Measurements from ENCODE around the gene KLHDC9.

Gene KLHDC9

DNA sequence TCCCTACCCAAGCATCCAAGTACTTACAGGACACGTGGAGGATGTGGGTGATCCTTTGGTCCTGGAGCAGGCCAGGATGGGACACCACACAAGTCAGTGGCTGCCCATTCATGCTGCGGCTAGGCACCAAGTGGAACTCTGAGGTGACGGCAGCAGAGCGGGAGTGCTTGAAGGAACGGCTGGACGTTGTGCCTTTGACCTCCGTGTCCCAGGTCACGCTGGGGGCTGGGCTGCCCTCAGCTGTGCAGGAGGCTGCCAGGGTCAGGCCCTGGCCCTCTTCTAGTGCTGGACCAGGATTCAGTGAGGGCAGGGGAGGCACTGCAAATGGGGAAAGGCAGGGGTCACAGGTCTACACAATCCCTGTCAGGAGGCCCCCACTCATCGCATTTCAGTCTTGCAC lies 20.7 kb upstream of the KLHDC9 start:
- no peak for DNase-seq

DNA sequence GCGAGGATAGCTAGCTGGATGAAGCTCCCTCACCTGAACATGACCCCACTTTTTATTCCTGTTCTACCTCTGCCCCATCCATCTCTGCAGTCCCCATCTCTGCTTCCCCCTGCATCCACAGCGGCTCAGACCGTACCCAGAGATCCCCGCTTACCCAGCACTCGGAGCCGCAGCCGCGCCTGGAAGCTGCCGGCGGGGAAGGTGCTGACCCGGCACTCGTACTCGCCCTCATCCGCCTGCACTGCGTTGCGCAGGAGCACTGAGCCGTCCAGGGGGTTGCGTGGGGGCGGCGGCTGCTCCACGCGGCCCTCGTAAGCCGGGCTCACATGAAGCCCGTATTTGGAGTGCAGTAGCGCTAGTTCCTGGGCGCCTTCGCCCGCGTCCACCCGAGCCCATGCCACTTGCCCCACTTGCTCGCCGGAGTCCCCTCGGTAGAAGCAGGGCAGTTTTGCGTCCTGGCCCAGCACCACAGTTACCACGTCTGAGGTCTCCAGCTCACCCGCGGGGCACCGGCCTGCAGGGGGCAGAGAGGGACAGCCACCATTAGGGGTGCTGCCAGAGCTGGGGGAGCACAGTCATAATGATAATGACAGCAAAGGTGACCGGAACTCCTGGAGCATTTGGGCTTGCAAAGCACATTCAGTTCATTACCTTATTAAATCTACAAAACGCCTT lies 18.6 kb upstream of the KLHDC9 start:
- DNase-seq, result no peak

DNA sequence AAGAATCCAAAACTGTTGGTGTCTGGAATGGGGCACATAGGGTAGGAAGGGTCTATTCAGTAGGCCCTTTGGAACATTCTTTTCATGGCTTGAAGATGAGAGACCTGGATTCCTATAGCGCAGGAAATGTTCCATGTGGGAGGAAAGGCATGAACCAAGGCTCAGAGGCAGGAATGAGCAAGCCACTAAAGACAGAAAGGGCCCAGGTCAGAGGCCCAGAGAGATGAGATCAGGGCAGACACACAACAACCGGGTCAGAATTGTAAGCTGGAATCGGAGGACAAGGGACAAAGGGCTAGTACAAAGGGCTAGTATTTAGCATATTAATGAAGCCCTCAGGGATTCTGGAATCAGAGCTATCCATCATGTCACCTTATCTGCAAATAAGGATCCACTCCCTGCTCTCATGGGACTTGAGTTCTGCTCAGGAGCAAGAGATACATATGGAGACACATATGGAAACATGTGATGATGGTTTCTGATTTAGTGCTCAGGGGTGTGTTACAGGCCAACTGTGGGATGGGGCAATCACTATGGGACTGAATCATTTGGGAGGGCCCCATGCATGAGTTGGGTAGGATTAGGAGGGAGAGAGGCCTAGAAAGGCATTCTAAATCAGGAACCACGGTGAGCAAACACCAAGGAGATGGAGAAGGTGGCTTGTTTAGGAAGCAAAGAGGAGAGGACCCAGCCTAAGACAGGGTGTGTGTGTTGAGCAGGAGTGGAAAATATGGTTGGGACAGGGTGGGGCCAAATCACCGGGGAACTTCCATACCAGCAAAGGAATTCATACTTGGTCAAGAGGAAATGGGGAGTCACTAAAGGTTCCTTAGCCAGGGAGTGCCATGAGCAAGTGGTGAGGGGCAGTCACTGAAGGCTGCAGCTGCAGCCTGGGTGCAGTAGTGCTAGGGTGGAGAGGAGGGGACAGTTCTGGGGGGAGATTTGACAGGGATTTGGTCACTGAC lies 17.4 kb upstream of the KLHDC9 start:
- no peak for DNase-seq

DNA sequence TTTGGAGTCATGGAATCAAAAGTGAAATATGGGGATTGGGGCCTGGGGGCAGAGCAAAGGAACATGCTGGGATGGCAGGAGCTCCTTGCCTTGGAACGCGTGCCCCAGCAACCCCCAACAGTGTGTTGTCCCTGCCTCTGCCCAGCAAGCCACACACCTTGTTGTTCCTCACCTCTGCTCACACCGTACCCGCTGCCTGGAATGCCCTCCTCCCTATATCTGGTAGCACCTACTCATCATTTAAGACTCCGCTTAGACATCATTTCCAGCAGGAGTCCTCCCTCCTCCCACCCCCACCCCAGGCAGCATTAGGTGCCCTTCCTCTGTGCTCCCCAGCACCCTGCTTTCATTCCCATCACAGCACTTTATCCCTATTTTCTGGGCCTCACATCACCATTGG lies 16.6 kb upstream of the KLHDC9 start:
- DNase-seq, result no peak

DNA sequence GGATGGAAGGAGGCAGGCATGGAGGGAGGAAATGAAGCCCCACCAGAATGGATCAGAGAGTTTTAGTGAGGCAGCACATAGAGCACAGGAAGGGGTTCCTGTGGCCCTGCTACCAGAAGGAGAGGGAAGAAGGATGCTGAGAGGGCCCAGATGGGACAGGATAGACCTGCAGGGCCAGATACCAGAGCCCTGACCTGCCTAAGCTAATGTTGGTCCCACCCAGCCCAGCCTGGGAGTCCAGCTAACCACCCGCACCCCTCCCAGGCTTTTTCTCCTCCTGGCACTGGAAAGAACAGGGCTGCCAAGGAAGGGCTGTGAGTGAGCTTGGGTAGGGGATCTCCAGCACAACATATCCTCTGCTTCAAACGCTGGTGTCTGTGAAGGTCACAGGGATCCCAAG lies 15.7 kb upstream of the KLHDC9 start:
- no peak for DNase-seq

DNA sequence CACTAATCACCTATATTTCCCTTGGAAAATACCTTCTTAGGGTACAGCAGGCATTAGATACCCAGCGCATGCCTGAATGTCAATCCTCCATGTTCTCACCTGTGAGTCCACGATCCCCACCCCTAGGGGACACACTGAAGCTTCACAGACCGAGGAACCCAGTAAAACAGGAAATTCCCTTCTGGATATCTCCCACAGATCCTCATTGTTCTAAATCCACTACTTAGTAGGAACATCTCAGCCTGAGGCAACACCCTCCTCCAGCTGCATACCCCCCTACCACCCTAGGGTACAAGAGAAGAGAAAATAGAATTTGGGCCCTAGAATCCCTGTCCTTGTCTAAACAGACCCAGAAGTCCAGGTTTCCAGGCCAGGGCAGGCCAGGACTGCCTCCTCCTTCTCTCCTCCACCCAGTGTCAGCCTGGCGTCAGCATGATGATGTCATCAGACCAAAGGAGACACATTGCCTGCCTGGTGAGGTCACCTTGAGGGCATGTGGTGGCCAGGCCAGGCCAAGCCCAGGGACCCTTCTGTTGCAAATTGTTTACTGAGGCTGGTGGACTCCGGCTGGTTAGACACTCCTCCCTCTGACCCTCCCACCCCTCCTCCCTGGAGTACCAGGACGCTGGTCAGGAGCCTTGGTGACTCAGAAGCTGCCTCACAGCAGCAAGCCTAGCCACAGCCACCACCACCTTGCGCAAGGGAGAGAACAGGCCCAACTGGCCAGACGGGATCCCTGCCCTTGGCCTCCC lies 15.0 kb upstream of the KLHDC9 start:
- DNase-seq, result no peak

DNA sequence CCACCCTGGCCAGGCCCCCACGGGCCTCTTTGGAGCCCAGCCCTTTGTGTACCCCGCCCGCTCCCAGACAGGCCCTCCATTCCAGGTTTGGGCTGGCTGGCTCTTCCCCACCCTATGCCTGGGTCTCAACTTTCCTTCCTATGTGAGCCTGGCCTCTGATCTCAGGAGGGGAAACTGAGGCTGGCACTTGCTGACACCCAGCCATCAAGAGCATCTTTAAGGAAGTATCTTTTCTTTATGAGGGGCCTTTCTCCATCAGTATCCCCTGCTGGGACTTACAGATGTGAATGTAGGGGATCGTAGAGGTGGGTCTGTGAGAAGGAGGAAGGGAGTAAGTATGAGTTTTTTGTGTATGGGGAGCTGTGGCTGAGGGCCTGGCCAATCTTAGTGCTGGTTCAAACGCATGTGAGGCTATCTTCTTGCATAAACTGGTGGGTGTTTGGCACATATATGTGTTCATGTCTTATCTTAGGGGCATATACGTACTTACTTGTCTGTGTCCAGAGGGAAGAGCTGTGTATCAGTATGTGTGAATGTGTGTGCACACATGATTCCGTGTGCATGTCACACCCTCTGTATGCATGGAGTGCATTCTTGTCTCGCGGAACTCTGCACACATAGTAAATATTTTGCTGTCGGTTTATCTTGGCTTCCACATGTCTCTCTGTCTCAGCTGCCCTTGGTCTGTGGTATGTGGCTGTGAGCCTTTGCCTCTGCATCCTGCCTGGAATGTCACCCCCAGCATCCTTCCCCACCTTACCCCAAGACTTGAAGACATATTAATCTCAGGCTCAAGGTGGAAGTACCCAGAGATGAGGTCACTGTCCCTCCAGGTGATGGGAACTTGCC lies 14.2 kb upstream of the KLHDC9 start:
- no peak for DNase-seq

DNA sequence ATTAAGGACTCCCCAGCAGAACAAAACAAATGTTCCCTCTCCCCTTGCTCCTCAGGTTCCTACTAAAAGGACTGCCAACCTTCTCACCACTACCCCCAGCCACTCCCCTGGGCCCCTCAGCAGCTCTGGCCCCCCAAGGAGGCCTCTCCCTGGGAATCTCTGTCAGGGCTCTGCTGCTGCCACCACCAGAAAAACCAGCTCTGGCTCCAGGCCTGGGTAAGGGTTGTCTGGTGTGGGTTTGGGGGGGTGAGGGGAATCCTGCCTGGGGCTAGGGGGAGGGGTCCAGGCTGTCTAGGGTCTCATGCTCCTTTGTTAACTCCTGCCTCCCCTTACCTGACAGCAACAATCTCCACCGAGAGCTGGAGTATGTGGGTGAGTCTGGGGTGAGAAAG lies 13.6 kb upstream of the KLHDC9 start:
- no peak for DNase-seq

DNA sequence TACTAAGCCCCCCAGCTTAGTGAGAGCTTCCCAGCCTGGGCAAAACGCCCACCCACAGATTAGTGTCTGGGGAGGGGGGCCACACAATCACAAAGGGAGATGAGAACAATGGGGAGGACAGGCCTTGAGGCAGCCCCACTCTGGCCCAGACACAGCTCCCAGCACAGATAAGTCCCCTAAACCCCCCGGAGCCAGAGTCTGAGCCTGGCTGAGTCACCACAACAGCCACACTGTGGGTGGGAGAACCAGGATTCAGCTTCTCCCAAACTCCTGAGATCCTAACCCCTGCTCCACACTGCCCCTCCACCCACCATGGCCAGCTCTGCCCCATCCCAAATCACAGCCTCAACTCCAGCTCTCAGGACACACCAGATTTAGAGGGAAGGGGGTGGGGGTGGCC lies 13.0 kb upstream of the KLHDC9 start:
- DNase-seq, result no peak

DNA sequence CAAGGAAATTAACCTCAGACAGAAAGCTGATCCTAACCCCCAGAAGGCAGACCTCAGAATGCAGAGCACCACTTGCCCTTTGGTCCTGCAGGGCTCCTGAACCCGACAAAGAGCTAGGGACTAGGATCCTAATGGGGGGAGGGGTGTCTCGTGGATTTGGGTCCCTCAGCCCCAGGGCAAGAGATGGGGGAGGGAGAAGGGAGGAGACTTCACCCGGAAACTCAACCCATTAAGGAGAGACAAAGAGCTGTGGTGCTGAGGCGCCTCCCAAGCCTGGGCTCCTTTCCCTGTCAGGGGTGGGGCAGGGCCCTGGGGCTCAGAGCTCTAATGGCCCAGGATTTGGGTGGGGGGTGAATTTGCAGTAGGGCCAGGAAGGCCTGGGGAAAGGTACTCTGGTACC lies 11.7 kb upstream of the KLHDC9 start:
- no peak for DNase-seq

DNA sequence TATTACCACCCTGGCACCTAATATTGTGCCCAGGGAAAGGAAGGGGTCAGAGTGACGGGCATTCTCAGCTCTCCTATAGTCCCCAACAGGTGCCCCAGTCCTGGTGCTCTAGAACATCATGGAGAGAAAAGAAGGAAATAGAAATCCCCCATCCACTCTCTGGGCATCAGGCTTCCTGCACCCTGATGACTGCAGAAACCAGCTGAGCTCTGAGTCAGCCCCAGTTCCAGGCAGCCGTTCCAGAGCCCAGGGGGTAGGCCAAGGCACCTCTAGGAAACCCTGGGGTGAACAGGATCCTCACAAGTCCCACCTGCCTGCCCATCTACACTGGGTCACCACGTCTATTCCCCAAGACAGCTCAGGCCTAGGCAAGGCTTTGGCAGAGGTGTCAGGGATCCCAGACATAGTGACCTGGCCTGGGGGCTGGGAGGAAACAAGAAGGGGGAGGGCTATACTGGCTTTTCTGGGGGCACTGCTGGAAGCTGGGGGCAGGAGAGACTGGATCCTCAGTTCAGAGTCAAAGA lies 9.5 kb upstream of the KLHDC9 start:
- DNase-seq, result no peak

DNA sequence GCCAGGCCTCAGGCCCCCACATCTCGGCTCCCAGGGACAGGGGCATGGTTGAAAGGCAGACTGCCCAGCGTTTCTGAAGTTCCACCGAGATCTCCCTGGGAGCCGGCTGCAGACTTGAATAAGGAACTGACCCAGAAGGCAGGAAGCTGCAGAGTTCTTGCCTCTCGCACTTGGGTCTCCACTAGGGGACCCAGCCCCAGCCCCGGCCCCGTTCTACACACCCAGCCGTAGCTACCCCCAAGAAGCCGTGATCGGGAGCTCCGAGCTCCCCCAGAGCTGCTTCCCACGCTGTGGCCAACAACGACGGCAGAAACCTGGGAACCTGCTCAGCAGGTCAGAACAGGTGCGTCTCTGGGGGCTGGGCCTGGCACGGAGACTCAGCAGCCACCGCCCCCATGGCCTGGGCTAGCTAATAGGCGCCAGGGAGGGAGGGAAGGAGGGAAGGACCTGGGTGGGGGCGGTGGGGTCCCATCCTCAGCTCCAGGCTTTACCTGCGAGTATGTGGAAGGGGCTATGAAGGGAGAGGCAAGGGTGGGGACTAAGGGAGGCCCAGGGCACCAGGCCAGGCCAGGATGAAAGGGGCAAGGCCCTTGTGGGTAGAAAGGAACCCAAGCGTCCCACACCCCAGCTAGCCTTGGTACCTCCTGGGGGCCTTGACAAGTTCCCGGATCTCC lies 8.8 kb upstream of the KLHDC9 start, which contains the start of gene NECTIN4:
Gene NECTIN4 (minus strand): TSS at position 308 of the 674 bp plus-strand sequence. CDS start 262 bp downstream, at position 46.
- no peak for DNase-seq

DNA sequence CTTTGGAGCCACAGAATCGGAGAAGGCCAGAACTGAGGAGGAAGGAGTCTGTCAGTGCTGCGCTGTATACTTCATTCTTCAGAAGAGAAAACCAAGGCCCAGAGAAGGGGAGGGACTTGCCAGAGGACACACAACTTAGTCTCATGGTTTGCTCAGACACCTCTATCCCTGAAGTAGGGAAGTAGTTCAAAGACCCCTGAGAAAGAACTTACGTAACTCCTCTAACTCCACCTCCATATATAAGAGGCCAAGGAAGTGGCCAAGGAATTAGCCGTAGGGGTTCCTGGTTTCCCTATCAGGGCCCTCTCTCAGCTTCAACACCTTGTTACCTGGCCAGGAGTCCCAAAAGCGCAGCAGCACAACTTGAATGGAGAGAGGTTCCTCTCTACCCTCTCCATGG lies 8.2 kb upstream of the KLHDC9 start:
- no peak for DNase-seq

DNA sequence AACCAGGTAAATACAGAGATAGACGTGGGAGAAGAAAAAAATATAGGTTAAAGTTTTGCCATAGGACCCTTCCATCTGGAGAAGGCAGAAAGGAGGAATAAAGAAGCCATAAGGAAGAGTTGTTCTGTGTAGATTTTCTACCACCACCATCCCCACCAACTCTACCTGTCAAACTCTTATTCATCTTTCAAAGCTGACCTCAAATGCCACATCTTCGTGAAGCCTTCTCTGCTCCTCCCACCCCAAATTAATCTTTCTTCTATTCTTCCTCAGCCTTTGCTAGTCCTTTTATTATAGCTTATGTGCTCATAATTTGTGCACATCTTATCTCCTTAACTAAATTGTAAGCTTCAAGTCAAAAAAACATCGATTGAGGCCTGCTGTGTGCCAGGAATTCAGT lies 7.5 kb upstream of the KLHDC9 start:
- no peak for DNase-seq

DNA sequence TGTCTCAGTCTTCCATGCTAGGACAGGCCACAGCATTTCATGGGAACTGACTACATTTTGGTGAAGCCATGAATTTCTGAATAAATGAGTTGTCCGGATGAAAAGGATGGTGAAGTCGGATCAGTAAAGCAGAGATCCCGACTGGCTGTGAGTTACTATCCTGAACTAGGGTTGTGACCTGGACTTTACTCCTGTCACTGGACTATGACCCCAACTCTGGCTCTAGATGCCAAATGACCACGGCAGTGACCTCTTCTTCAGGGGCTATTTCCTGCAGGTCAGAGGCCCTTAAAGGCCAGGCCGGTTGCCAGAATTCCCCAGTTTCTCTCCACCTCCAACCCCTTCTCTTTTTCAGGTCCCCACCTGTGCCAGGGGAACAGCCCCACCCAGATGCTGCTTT lies 7.1 kb upstream of the KLHDC9 start:
- DNase-seq, result no peak

DNA sequence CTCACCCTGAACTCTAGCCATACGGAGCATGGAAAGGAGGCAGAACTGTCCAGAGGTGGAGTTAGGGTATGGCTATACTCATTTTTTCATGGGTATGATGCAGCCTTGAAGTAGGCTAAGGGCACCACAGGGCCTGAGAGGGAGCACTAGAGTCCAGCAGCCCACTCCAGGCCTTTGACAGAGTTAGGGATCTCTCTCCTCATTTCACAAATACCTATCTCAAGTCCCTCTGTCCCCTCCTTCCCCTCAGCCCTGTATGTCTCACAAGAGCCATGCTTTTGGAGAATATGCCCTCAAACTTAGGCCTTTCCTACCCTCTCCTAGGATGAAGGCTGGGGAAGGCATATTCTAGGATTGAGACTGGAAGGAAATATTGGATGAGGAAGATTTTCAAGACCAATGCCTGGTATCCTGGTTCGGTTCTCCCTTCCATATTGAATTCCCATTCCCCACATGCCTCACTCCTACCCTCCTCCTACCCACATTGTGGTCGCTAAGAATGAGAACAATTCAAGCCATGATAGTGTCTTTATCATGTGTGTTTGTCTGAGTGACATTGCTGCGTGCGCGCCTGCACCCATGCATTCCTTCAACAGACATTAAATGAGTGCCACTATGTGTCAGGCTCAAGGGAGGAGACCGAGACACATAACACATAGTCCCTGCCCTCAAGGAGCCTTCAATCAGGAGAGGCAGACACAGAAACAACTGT lies 6.2 kb upstream of the KLHDC9 start:
- DNase-seq, result no peak

DNA sequence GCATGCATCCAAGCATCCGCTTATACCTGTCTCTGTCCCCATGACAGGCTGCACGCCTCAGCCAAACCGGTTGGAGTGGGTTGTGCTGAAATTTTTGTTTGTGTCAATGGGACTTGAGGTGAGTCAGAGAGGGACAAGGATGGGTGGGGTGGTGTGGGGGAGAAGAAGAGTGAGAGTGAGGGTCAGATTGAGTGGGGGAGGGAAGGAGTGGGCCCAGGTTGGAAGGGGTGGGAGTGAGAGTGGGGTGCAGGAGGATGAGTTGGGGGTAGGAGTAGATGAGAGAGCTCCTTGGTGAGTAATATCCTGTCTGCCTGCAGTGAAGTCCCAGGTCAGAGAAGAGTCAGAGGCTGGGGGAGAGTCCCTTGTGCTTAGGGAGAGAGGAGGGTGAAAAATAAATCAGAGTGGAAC lies 5.5 kb upstream of the KLHDC9 start:
- DNase-seq, result no peak

DNA sequence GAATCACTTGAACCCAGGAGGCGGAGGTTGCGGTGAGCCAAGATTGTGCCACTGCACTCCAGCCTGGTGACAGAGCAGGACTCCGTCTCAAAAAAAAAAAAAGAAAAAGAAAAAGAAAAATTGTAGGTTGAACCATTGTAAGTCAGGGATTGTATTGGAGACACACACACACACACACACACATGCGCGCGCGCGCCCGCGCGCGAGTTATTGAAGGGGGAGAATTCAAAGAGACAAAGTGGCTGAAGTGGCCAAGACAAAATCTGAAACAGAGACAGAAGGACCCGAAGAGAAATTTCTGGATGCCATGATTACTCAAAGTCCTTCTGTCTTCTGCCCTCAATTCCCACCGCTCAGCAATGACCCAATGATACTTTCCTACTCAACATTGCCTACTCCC lies 3.7 kb upstream of the KLHDC9 start:
- DNase-seq, result no peak

DNA sequence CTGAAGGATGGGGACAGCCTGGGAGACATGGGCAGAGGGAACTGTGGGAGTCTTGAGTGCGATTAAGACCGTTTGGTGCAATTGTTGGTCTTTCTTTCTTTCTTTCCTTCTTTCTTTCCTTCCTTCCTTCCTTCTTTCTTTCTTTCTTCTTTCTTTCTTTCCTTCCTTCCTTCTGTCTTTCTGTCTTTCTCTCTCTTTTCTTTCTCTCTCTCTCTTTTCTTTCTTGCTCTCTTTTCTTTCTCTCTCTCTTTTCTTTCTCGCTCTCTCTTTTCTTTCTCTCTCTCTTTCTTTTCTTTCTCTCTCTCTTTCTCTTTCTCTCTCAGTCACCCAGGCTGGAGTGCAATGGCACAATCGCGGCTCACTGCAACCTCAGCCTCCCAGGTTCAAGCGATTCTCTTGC lies 2.9 kb upstream of the KLHDC9 start:
- no peak for DNase-seq

DNA sequence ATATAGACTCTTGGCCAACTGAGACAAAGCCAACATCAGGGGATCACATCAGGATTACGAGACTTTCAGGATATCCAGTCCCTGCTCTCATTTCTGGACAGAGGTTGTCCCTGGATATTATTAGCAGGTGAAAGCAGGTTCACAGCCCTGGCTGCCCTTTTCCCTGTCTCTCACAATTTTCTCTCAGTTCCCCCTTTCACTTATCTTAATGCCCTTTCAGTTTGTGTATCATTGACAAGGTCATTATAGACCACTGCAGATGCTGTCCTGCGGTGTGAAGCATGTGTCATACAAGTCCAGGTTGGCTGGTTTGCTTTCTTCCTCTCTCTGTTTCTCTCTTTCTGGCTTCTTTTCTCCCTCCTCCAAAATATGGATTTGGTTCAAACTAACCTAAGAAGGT lies 2.1 kb upstream of the KLHDC9 start:
- no peak for DNase-seq

DNA sequence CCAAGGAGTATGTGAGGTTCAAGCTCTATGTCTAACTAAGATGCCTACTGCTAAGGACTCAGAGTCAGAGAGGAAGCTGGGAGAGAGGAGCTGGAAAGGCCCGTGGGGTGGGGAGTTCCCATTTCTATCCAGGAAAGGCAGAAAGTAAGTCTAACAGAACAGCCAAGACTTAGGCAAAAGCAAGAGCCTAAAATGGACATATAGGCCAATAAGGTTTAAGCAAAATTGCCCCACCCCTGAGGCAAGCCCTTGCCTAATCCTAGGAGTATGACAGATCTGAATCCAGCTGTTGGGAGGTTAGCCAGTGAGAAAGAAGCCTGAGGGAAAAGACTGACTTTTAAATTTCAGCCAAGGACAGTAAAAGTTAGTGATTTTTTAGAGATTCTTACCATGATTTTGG lies 1.6 kb upstream of the KLHDC9 start:
- DNase-seq, result no peak
